K562 (cell line): ENCODE results near the gene DCAF6. TPM values are rescaled to one million over a fixed set of nuclear protein-coding genes. Genes with fewer than 3 reads are reported as not detected.
A peak's percentile ranks its signal among the peaks of the same experiment; 100 is the strongest.

ENCODE experiments used
- ATAC-seq: fragments of 200-7000 bp; cut with Tn5 transposase; 3 replicates; pipeline ENCODE4 v1.9.1; 2020; ENCODE audit warnings: moderate library complexity
- BruUV-seq: library from RNA; stranded (reverse); fragments of 400-500 nt; replicated peaks from 2 replicates; lab custom pipeline; 2021; lab: Mats Ljungman, UMichigan
- CTCF ChIA-PET: fragments of 300-600 bp; formaldehyde crosslinking; extraction: SDS; loops from one replicate; lab custom pipeline; 2021; ENCODE audit warnings: low intra/inter-chr PET ratio; lab: Yijun Ruan, JAX
- POLR2A ChIA-PET: fragments of 300-600, 350-650 bp; sonication (Branson Sonifier 250); formaldehyde crosslinking; extraction: SDS; loops from one replicate; lab custom pipeline; 2021; ENCODE audit warnings: antibody characterized with exemption, inconsistent platforms; lab: Yijun Ruan, JAX
- DNase-seq, 4 experiments: peaks; one replicate each; pipeline versions ENCODE4 v3.0.0 to v3.0.0-alpha.2; 2011 to 2018; ENCODE audit warnings: low spot score in 3 of 4, mixed read lengths in 3 of 4; ENCODE audit errors: extremely low read depth in 1 of 4
- FAIRE-seq: peaks from 2 replicates; lab custom pipeline; 2011; peaks lifted over from hg19 to GRCh38; lab: Jason Lieb, UNC
- H2AFZ ChIP-seq: 2 replicates; pipeline ENCODE4 v1.6.0; 2011; ENCODE audit warnings: low read depth, low read length, control low read depth, inconsistent platforms
- H3K27ac ChIP-seq: fragments of 200-600 bp; 3 replicates; pipeline ENCODE4 v1.8.0; 2011; ENCODE audit warnings: low read depth, mild to moderate bottlenecking, control low read depth, inconsistent platforms, low read length, moderate library complexity, mixed read lengths; ENCODE audit errors: extremely low read depth
- H3K27me3 ChIP-seq, 2 experiments: fragments of 300-600 bp in 1 of 2; 2 replicates in 1 of 2; 3 replicates in 1 of 2; pipeline versions ENCODE4 v1.6.0 to v1.8.0; 2011; ENCODE audit warnings: inconsistent platforms in 2 of 2, low read length in 2 of 2, mild to moderate bottlenecking in 1 of 2, mixed read lengths in 1 of 2, moderate library complexity in 1 of 2; ENCODE audit not compliant: control insufficient read depth in 2 of 2, insufficient read depth in 2 of 2
- H3K36me3 ChIP-seq: fragments of 300-600 bp; 3 replicates; pipeline ENCODE4 v1.8.0; 2011; ENCODE audit warnings: mild to moderate bottlenecking, low read length, inconsistent platforms; ENCODE audit not compliant: control insufficient read depth, insufficient read depth
- H3K4me1 ChIP-seq, 2 experiments: fragments of 200-600 bp in 1 of 2; replicated peaks in 1 of 2; 2 replicates in 1 of 2; 3 replicates in 1 of 2; pipeline versions ENCODE4 v1.5.1 to v1.8.0; 2011; ENCODE audit warnings: inconsistent platforms in 2 of 2, low read length in 2 of 2, mild to moderate bottlenecking in 1 of 2, mixed read lengths in 1 of 2, moderate library complexity in 1 of 2; ENCODE audit not compliant: control insufficient read depth in 2 of 2, insufficient read depth in 2 of 2
- H3K4me2 ChIP-seq: 2 replicates; pipeline ENCODE4 v1.6.1; 2011; ENCODE audit warnings: low read length, control low read depth, inconsistent platforms, mixed read lengths; ENCODE audit not compliant: insufficient read depth
- H3K4me3 ChIP-seq: fragments of 200-600 bp; sonication (generic), shearing (Covaris generic); 2 replicates; pipeline ENCODE4 v1.5.1; 2016; ENCODE audit warnings: control low read depth, inconsistent platforms
- H3K79me2 ChIP-seq: fragments of 200-600 bp; 3 replicates; pipeline ENCODE4 v1.8.0; 2011; ENCODE audit warnings: low read length, inconsistent platforms; ENCODE audit not compliant: control insufficient read depth, insufficient read depth
- H3K9ac ChIP-seq, 2 experiments: 2 replicates each; pipeline versions ENCODE4 v1.6.0 to v1.6.1; 2011; ENCODE audit warnings: low read depth in 2 of 2, low read length in 2 of 2, control low read depth in 1 of 2, inconsistent platforms in 1 of 2, mild to moderate bottlenecking in 1 of 2, mixed read lengths in 1 of 2; ENCODE audit not compliant: insufficient read depth in 1 of 2
- H3K9me1 ChIP-seq: one replicate; pipeline ENCODE4 v1.6.0; 2011; ENCODE audit warnings: inconsistent platforms, mild to moderate bottlenecking, low read length, moderate library complexity; ENCODE audit not compliant: control insufficient read depth, insufficient read depth
- H3K9me3 ChIP-seq: replicated peaks from 2 replicates; pipeline ENCODE4 v1.5.1; 2011; ENCODE audit warnings: low read depth, low read length, inconsistent platforms; ENCODE audit not compliant: control insufficient read depth, insufficient read depth
- H4K20me1 ChIP-seq: replicated peaks from 2 replicates; pipeline ENCODE4 v1.6.1; 2011; ENCODE audit warnings: low read length, inconsistent platforms, mixed read lengths; ENCODE audit not compliant: control insufficient read depth, insufficient read depth
- ATF1 ChIP-seq, 2 experiments: fragments of 450-650 bp in 1 of 2; IDR thresholded peaks; 2 replicates each; pipeline ENCODE4 v1.6.1; 2016; ENCODE audit warnings: missing compliant biosample characterization in 1 of 2, missing genetic modification characterization in 1 of 2
- CBX3 ChIP-seq, 2 experiments: IDR thresholded peaks; 1 replicate in 1 of 2; 2 replicates in 1 of 2; pipeline ENCODE4 v1.6.1; 2012; ENCODE audit warnings: inconsistent platforms in 2 of 2, low read length in 2 of 2, borderline replicate concordance in 1 of 2, control low read depth in 1 of 2
- CBX5 ChIP-seq: IDR thresholded peaks from 2 replicates; pipeline ENCODE4 v1.6.1; 2014; ENCODE audit warnings: low read depth, borderline replicate concordance
- CREB1 ChIP-seq, 2 experiments: sonication (generic) in 1 of 2; formaldehyde crosslinking in 1 of 2; IDR thresholded peaks; 2 replicates each; pipeline versions ENCODE4 v1.6.1 to v1.8.0; 2012 to 2022; ENCODE audit warnings: inconsistent platforms in 1 of 2, mild to moderate bottlenecking in 1 of 2, missing genetic modification reagents in 1 of 2, moderate library complexity in 1 of 2
- DNMT1 ChIP-seq: fragments of 450-650 bp; IDR thresholded peaks from 2 replicates; pipeline ENCODE4 v1.6.1; 2016; ENCODE audit warnings: antibody characterized with exemption, mild to moderate bottlenecking
- NCOA1 ChIP-seq: fragments of 450-650 bp; IDR thresholded peaks from 2 replicates; pipeline ENCODE4 v1.6.1; 2016; ENCODE audit warnings: low read depth
- PHB2 ChIP-seq: fragments of 450-650 bp; IDR thresholded peaks from 2 replicates; pipeline ENCODE4 v1.6.1; 2017; ENCODE audit warnings: low read depth
- RBM22 ChIP-seq: fragments of 200-400 bp; formaldehyde crosslinking; IDR thresholded peaks from 2 replicates; pipeline ENCODE4 v1.6.1; 2018; ENCODE audit warnings: low read length, low read depth; ENCODE audit not compliant: poor library complexity, severe bottlenecking
- RFX1 ChIP-seq: fragments of 450-650 bp; IDR thresholded peaks from 2 replicates; pipeline ENCODE4 v1.6.1; 2016; ENCODE audit warnings: mild to moderate bottlenecking, moderate library complexity
- TSC22D4 ChIP-seq: fragments of 450-650 bp; IDR thresholded peaks from 2 replicates; pipeline ENCODE4 v1.6.1; 2016; ENCODE audit warnings: missing genetic modification characterization, missing biosample characterization, control low read depth
- YY1 ChIP-seq, 3 experiments: IDR thresholded peaks; 2 replicates each; pipeline ENCODE4 v1.6.1; 2011; ENCODE audit warnings: low read length in 2 of 3, mild to moderate bottlenecking in 2 of 3, moderate library complexity in 2 of 3, borderline replicate concordance in 1 of 3, control low read depth in 1 of 3, low read depth in 1 of 3; ENCODE audit not compliant: insufficient read depth in 3 of 3, insufficient replicate concordance in 2 of 3, control insufficient read depth in 1 of 3, insufficient read length in 1 of 3; ENCODE audit errors: extremely low read depth in 1 of 3
- ZBTB17 ChIP-seq: fragments of 450-650 bp; formaldehyde crosslinking; IDR thresholded peaks from 2 replicates; pipeline ENCODE4 v1.4.0; 2020; ENCODE audit warnings: mild to moderate bottlenecking
- ZFPM2 ChIP-seq: fragments of 250-450 bp; sonication (Bioruptor Pico); IDR thresholded peaks from 2 replicates; pipeline ENCODE4 v1.5.1; 2022; ENCODE audit warnings: mild to moderate bottlenecking
- ZNF445 ChIP-seq: fragments of 250-450 bp; sonication (Bioruptor Pico); IDR thresholded peaks from 2 replicates; pipeline ENCODE4 v1.4.0; 2020; ENCODE audit warnings: low read depth, mild to moderate bottlenecking, moderate library complexity
- ZNF583 ChIP-seq: fragments of 250-450 bp; sonication (Bioruptor Pico); IDR thresholded peaks from 2 replicates; pipeline ENCODE4 v1.4.0; 2020
- WGBS: fragments of 100-300 bp; shearing (Covaris generic); methylation state at CpG from one replicate; pipeline ENCODE4 v1.1.6; 2016; ENCODE audit warnings: low coverage, mixed read lengths; ENCODE audit not compliant: insufficient coverage; ENCODE audit errors: missing lambda C conversion rate; 5-methylcytosine and 5-hydroxymethylcytosine counted together
- in situ Hi-C: fragments of 300-500 bp; cut with MboI; formaldehyde crosslinking; loops from 4 replicates; pipeline ENCODE4 v1.15.0; 2018; ENCODE audit warnings: inconsistent platforms, mixed read lengths
- intact Hi-C: fragments of 100-400 bp; cut with micrococcal nuclease; formaldehyde crosslinking; loops from 2 replicates; pipeline ENCODE4 v1.14.2; 2022
- polyA plus RNA-seq, 8 experiments: library from polyadenylated mRNA; depleted of rRNA in 4 of 8; stranded (reverse) in 5 of 8; unstranded in 3 of 8; fragments of >200 nt; fragmentation: Nextera tagmentation in 2 of 8; fragmentation: Illumina TruSeq in 1 of 8; extraction: Ambion mirVana in 2 of 8; extraction: Trizol in 1 of 8; gene quantifications; 2 replicates each; pipeline versions ENCODE4 v1.2.1 to v1.2.3, GENCODE V29; 2011 to 2014; ENCODE audit warnings: inconsistent platforms in 1 of 8, missing spikeins in 1 of 8
- total RNA-seq, 7 experiments: library from RNA; depleted of rRNA in 6 of 7; stranded (reverse); fragments of >200 nt in 6 of 7; fragmentation: Illumina TruSeq in 2 of 7; extraction: Trizol in 2 of 7; gene quantifications; 2 replicates each; pipeline versions ENCODE4 v1.2.1 to v1.2.3, GENCODE V29; 2011 to 2021; ENCODE audit warnings: low replicate concordance in 1 of 7
- TF ChIP-seq, protein P1 (sequence below): fragments of 150-350 bp; IDR thresholded peaks from 2 replicates; pipeline ENCODE4 v1.6.1; 2014; ENCODE audit warnings: low read depth, mild to moderate bottlenecking, low read length, borderline replicate concordance
- TF ChIP-seq, protein P2 (sequence below): sonication (generic); formaldehyde crosslinking; IDR thresholded peaks from 2 replicates; pipeline ENCODE4 v1.8.0; 2022; ENCODE audit warnings: mild to moderate bottlenecking, missing genetic modification reagents

The DCAF6 gene
- total and polyA plus RNA-seq, 9 of the 15 experiments (the other 6 are each of a cell fraction or from before 2014, with no cell fraction given): 19.1 to 102 (median 46.3) TPM

- FAIRE-seq: no peak
- TF ChIP-seq RBM22 (no peak), YY1 (IDR thresholded peaks at IDR 0.05; ENCODE audit: borderline replicate concordance in 1 of 3, control insufficient read depth in 1 of 3, extremely low read depth in 1 of 3, insufficient read depth in 3 of 3, insufficient read length in 1 of 3, insufficient replicate concordance in 2 of 3, low read depth in 1 of 3, low read length in 2 of 3) (peak in 1 of 3 experiments; percentile 45), ATF1 (CRISPR knock-in tag; IDR thresholded peaks at IDR 0.05) (no peak), ATF1 (tag; IDR thresholded peaks at IDR 0.05) (peak; percentile 49), ZFPM2 (CRISPR knock-in tag) (no peak), DNMT1 (no peak), ZNF583 (CRISPR knock-in tag) (no peak), TSC22D4 (tag) (no peak), PHB2 (no peak), NCOA1 (no peak), CBX3 (IDR thresholded peaks at IDR 0.05; ENCODE audit: borderline replicate concordance in 1 of 2, low read length in 2 of 2) (no peak), CBX5 (no peak), ZNF445 (CRISPR knock-in tag) (no peak), ZBTB17 (CRISPR knock-in tag) (no peak), RFX1 (no peak), CREB1 (IDR thresholded peaks at IDR 0.05) (no peak), CREB1 (CRISPR knock-in tag; IDR thresholded peaks at IDR 0.05) (0 out of 2 replicates have a peak, but pooled peaks have one; percentile 21)
- TF ChIP-seq, protein P1, sequence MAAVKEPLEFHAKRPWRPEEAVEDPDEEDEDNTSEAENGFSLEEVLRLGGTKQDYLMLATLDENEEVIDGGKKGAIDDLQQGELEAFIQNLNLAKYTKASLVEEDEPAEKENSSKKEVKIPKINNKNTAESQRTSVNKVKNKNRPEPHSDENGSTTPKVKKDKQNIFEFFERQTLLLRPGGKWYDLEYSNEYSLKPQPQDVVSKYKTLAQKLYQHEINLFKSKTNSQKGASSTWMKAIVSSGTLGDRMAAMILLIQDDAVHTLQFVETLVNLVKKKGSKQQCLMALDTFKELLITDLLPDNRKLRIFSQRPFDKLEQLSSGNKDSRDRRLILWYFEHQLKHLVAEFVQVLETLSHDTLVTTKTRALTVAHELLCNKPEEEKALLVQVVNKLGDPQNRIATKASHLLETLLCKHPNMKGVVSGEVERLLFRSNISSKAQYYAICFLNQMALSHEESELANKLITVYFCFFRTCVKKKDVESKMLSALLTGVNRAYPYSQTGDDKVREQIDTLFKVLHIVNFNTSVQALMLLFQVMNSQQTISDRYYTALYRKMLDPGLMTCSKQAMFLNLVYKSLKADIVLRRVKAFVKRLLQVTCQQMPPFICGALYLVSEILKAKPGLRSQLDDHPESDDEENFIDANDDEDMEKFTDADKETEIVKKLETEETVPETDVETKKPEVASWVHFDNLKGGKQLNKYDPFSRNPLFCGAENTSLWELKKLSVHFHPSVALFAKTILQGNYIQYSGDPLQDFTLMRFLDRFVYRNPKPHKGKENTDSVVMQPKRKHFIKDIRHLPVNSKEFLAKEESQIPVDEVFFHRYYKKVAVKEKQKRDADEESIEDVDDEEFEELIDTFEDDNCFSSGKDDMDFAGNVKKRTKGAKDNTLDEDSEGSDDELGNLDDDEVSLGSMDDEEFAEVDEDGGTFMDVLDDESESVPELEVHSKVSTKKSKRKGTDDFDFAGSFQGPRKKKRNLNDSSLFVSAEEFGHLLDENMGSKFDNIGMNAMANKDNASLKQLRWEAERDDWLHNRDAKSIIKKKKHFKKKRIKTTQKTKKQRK: no peak
- TF ChIP-seq, protein P2, sequence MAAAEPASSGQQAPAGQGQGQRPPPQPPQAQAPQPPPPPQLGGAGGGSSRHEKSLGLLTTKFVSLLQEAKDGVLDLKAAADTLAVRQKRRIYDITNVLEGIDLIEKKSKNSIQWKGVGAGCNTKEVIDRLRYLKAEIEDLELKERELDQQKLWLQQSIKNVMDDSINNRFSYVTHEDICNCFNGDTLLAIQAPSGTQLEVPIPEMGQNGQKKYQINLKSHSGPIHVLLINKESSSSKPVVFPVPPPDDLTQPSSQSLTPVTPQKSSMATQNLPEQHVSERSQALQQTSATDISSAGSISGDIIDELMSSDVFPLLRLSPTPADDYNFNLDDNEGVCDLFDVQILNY (CRISPR knock-in tag): no peak
- intact Hi-C loops: no loop called here
- H3K4me1 ChIP-seq: peaks cover 0 to 4% of the 10 kb centered on the region in 2 experiments; a peak in 2 of 5 replicates
- no peak overlapping the region for H2AFZ ChIP-seq
- no peaks in the 10 kb centered on the region for H3K36me3 ChIP-seq
- in situ Hi-C loops: no loop called here
- no peaks in the 10 kb centered on the region for H4K20me1 ChIP-seq
- peaks cover 3 to 34% of the 10 kb centered on the region in 2 experiments; a peak in 4 of 5 replicates for H3K27me3 ChIP-seq
- ATAC-seq: no peak
- H3K4me3 ChIP-seq: no peak overlapping the region
- no peak overlapping the region for H3K9ac ChIP-seq
- H3K79me2 ChIP-seq: no peaks in the 10 kb centered on the region
- WGBS: 25% methylated on average over 7 of the region's 7 CpGs
- POLR2A ChIA-PET: interaction anchor here (0.9 to 2.0 kb wide), 4 partner anchors 9 to 547 kb away, joined by 3 to 11 read pairs (median 4); partner anchors contain the start of gene CREG1
- H3K9me3 ChIP-seq: no peaks in the 10 kb centered on the region
- no peak for DNase-seq
- H3K9me1 ChIP-seq: no peaks in the 10 kb centered on the region
- no TSS peak for BruUV-seq
- no peak overlapping the region for H3K4me2 ChIP-seq
- CTCF ChIA-PET: no interaction called here
- no peak overlapping the region for H3K27ac ChIP-seq
Observed at GRCh38 chr1:168100315-168101002, 164.0 kb downstream of the DCAF6 start.
